ENCODE measurements around the gene TRAM2. TPM values are rescaled to one million over a fixed set of nuclear protein-coding genes. Genes with fewer than 3 reads are reported as not detected.
A peak's percentile ranks its signal among the peaks of the same experiment; 100 is the strongest.

The TRAM2 gene
- total and polyA plus RNA-seq, 2 donors (not counting 3 experiments of a cell fraction or from before 2014, with no cell fraction given): 85.7 to 98.6 TPM

DNA sequence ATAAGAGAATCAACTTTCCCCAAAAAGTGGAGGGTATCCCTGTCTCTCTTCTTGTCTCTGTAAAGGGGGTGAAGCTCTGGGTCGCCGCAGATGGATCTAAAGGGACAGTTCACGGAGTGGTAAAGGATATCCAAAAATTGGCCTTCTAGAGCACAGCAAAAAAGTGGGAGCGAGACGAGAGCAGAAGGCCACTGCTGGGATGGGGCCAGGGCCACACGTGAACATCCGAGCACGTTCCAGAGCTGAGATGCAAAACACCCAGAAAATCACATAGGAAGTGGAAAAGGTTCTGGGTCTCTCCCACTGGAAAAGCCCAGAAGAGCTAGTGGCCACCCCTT, 837 bp downstream of the TRAM2 start:
- Histone ChIP-seq H4K20me1 (replicated peaks; ENCODE audit: control insufficient read depth, extremely low read depth, insufficient read depth, low read length) (no peaks in the 10 kb centered on the region), H3K9me3 (replicated peaks; ENCODE audit: control insufficient read depth, insufficient read depth, low read length) (no peaks in the 10 kb centered on the region)

More for the DNA sequence above, 837 bp downstream of the TRAM2 start:
- TSS peak; percentile 19 for BruUV-seq (replicated peaks)
- peaks cover 47% of the 10 kb centered on the region for H3K4me1 ChIP-seq (ENCODE audit: control insufficient read depth, extremely low read depth, insufficient read depth, low read length)
- no peaks in the 10 kb centered on the region for H3K9me1 ChIP-seq (replicated peaks; ENCODE audit: control insufficient read depth, extremely low read depth, insufficient read depth, low read length)
- dilution Hi-C loops (cut with MboI; ENCODE audit: extremely low pct_ligation_motif_present, low sequenced_read_pairs) (no loop called here), intact Hi-C loops (cut with micrococcal nuclease) (loop anchor here (1.0 to 10.0 kb wide), 7 partner anchors 8 to 291 kb away; partner anchors contain the start of gene MCM3)
- POLR2A ChIA-PET: interaction anchor here (1.0 to 1.4 kb wide), 2 partner anchors 22 to 26 kb away, joined by 3 to 4 read pairs; no protein-coding TSS in a partner anchor
- TF ChIP-seq GATA2 (IDR thresholded peaks at IDR 0.05; ENCODE audit: insufficient read depth, insufficient read length, low read depth, low read length): no peak
- TF ChIP-seq, protein P1, sequence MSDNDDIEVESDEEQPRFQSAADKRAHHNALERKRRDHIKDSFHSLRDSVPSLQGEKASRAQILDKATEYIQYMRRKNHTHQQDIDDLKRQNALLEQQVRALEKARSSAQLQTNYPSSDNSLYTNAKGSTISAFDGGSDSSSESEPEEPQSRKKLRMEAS (IDR thresholded peaks at IDR 0.05; ENCODE audit: insufficient read depth, insufficient read length): no peak
- no peak for TF ChIP-seq POLR2A (IDR thresholded peaks at IDR 0.05; ENCODE audit: low read depth, low read length)
- TF ChIP-seq FOS (IDR thresholded peaks at IDR 0.05; ENCODE audit: borderline replicate concordance, insufficient read depth, low read length): no peak
- TF ChIP-seq EZH2 (IDR thresholded peaks at IDR 0.05; ENCODE audit: borderline replicate concordance, low read depth, low read length, severe bottlenecking): no peak
- no peak for TF ChIP-seq POLR2AphosphoS5 (IDR thresholded peaks at IDR 0.05; ENCODE audit: insufficient read depth, low read depth, low read length)
- TF ChIP-seq, protein P2, sequence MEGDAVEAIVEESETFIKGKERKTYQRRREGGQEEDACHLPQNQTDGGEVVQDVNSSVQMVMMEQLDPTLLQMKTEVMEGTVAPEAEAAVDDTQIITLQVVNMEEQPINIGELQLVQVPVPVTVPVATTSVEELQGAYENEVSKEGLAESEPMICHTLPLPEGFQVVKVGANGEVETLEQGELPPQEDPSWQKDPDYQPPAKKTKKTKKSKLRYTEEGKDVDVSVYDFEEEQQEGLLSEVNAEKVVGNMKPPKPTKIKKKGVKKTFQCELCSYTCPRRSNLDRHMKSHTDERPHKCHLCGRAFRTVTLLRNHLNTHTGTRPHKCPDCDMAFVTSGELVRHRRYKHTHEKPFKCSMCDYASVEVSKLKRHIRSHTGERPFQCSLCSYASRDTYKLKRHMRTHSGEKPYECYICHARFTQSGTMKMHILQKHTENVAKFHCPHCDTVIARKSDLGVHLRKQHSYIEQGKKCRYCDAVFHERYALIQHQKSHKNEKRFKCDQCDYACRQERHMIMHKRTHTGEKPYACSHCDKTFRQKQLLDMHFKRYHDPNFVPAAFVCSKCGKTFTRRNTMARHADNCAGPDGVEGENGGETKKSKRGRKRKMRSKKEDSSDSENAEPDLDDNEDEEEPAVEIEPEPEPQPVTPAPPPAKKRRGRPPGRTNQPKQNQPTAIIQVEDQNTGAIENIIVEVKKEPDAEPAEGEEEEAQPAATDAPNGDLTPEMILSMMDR (IDR thresholded peaks at IDR 0.05; ENCODE audit: extremely low read depth in 1 of 2, insufficient read depth in 1 of 2, low read depth in 1 of 2, low read length in 2 of 2): no peak
- no peak for TF ChIP-seq MYC (IDR thresholded peaks at IDR 0.05; ENCODE audit: low read depth, low read length)
- TF ChIP-seq JUN (IDR thresholded peaks at IDR 0.05; ENCODE audit: borderline replicate concordance, insufficient read depth, insufficient read length, low read depth): no peak
- peak overlapping the region; percentile 80 for H3K4me2 ChIP-seq (ENCODE audit: insufficient read depth, low read length)
- H2AFZ ChIP-seq (ENCODE audit: low read depth, low read length): no peak overlapping the region
- no peaks in the 10 kb centered on the region for H3K36me3 ChIP-seq (ENCODE audit: control insufficient read depth in 2 of 2, extremely low read depth in 1 of 2, insufficient read depth in 2 of 2, low read length in 2 of 2)
- DNase-seq (ENCODE audit: low read depth, low spot score): no peak
- peaks cover 57% of the 10 kb centered on the region for H3K79me2 ChIP-seq (ENCODE audit: control insufficient read depth, insufficient read depth, low read length)
- CTCF ChIA-PET: interaction anchor here (0.6 to 3.9 kb wide), 23 partner anchors 8 to 168 kb away, joined by 3 to 24 read pairs (median 6); no protein-coding TSS in a partner anchor
- H3K27ac ChIP-seq (ENCODE audit: insufficient read depth, low read depth, low read length): peak overlapping the region; percentile 49
- FAIRE-seq: no peak
- peak overlapping the region; percentile 65 to 85 (median 67) for H3K4me3 ChIP-seq (replicated peaks in 1 of 3; ENCODE audit: insufficient read depth in 1 of 3, low read depth in 1 of 3, low read length in 3 of 3)
- H3K27me3 ChIP-seq (ENCODE audit: control insufficient read depth in 2 of 2, insufficient read depth in 2 of 2, low read length in 2 of 2): no peaks in the 10 kb centered on the region
- peak overlapping the region; percentile 77 for H3K9ac ChIP-seq (replicated peaks; ENCODE audit: extremely low read depth, insufficient read depth, low read length)

Data from endothelial cell of umbilical vein (primary cell).